Loucy (cell line): ENCODE data around the gene TET2.

Experiments used
- CTCF ChIP-seq: fragments of 200-600 bp; sonication (generic); conservative IDR thresholded peaks from 2 replicates; pipeline ENCODE4 v1.5.1; 2014; ENCODE audit warnings: mild to moderate bottlenecking, antibody characterized with exemption, low read length
- EZH2phosphoT487 ChIP-seq: fragments of 200-600 bp; IDR thresholded peaks from 2 replicates; pipeline ENCODE4 v1.6.1; 2018; ENCODE audit warnings: antibody characterized with exemption, mild to moderate bottlenecking, moderate library complexity, borderline replicate concordance

GRCh38 chr4:105128208-105128607 is 18.5 kb upstream of the TET2 start:
- no peak for TF ChIP-seq CTCF
- no peak for TF ChIP-seq EZH2phosphoT487
